Thyroid gland (tissue), 4 donors: ENCODE measurements around the gene CPNE4. TPM values are rescaled to one million over a fixed set of nuclear protein-coding genes. Genes with fewer than 3 reads are reported as not detected.
"Not testable (repeated sequence)": the region's sequence is repeated elsewhere in the genome, so short reads cannot be mapped to it uniquely, and the experiment has no call there.

Source experiments
- DNase-seq, 2 donors: peaks; one replicate each; pipeline ENCODE4 v3.0.0-alpha.2; 2019
- H3K27ac ChIP-seq, 3 donors: fragments of 200-600 bp; sonication (generic); 1 replicate in 2 of 3; 2 replicates in 1 of 3; pipeline ENCODE4 v1.5.1; 2016 to 2019; ENCODE audit warnings: mild to moderate bottlenecking in 1 of 3, moderate library complexity in 1 of 3
- H3K27me3 ChIP-seq: fragments of 200-600 bp; sonication (generic); one replicate; pipeline ENCODE4 v1.5.1; 2019
- H3K36me3 ChIP-seq, 2 donors: fragments of 200-600 bp; sonication (generic); one replicate each; pipeline ENCODE4 v1.5.1; 2016 to 2019
- H3K4me1 ChIP-seq, 2 donors: fragments of 200-600 bp; sonication (generic); one replicate each; pipeline ENCODE4 v1.5.1; 2017 to 2019
- H3K4me3 ChIP-seq, 3 donors: fragments of 200-600 bp; sonication (generic); replicated peaks in 1 of 3; 1 replicate in 2 of 3; 2 replicates in 1 of 3; pipeline ENCODE4 v1.5.1; 2016; ENCODE audit warnings: mild to moderate bottlenecking in 1 of 3
- H3K9me3 ChIP-seq: fragments of 200-600 bp; sonication (generic); one replicate; pipeline ENCODE4 v1.5.1; 2017
- CTCF ChIP-seq, 6 experiments: fragments of 200-600 bp in 3 of 6; fragments of 450-650 bp in 3 of 6; sonication (generic) in 3 of 6; IDR thresholded peaks; one replicate each; pipeline ENCODE4 v1.5.1; 2016 to 2019; ENCODE audit warnings: antibody characterized with exemption in 6 of 6, mild to moderate bottlenecking in 2 of 6, inconsistent platforms in 1 of 6, moderate library complexity in 1 of 6
- POLR2A ChIP-seq, 2 donors: fragments of 450-650 bp; IDR thresholded peaks; one replicate each; pipeline ENCODE4 v1.6.1; 2017; ENCODE audit warnings: antibody characterized with exemption in 2 of 2, mild to moderate bottlenecking in 2 of 2, moderate library complexity in 1 of 2
- WGBS, 2 donors: methylation state at CpG; one replicate each; pipeline ENCODE4 v1.1.5; 2017; 5-methylcytosine and 5-hydroxymethylcytosine counted together
- intact Hi-C: fragments of 100-400 bp; cut with DNase I; formaldehyde crosslinking; loops from one replicate; pipeline ENCODE4 v1.15.1; 2023
- total RNA-seq, 4 donors: library from RNA; depleted of rRNA; stranded (reverse); fragments of >200 nt; gene quantifications; one replicate each; pipeline ENCODE4 v1.2.3, GENCODE V29; 2016

Gene CPNE4
- total RNA-seq, 4 donors from 2014 or later, result not detected

- intact Hi-C loops, result loop anchor here (10.0 kb wide), 2 partner anchors 118 to 268 kb away; partner anchors contain the start of gene NUDT16
- H3K27me3 ChIP-seq, result no peaks in the 10 kb centered on the region
- H3K9me3 ChIP-seq, result no peaks in the 10 kb centered on the region
- 3 to 5% methylated on average over 33 to 39 of the region's 47 CpGs for WGBS, 2 donors
- peak; percentile 83 to 85 for DNase-seq
- H3K4me1 ChIP-seq, result peaks cover 15% of the 10 kb centered on the region in 2 donors
- peak within 1 kb of the TSS in 2 of 3 donors; percentile 62 to 66 for H3K27ac ChIP-seq
- H3K4me3 ChIP-seq, result peak within 1 kb of the TSS; percentile 33 to 90 (median 68)
- no peak for TF ChIP-seq CTCF (IDR thresholded peaks at IDR 0.05)
- TF ChIP-seq POLR2A (IDR thresholded peaks at IDR 0.05), result peak in 1 of 2 donors; percentile 55
- H3K36me3 ChIP-seq, result peaks cover 5 to 9% of the 10 kb centered on the region in 2 donors
Measured at GRCh38 chr3:131502530-131503319, 532.1 kb downstream of the CPNE4 start, which contains the start of gene MRPL3. Gene MRPL3 (minus strand): TSS chr3:131502971. CDS start chr3:131502821, 150 bp downstream.

- Histone ChIP-seq H3K36me3 (peaks cover 12% of the 10 kb centered on the region in 2 donors), H3K9me3 (no peaks in the 10 kb centered on the region), H3K4me3 (peak overlapping the region; percentile 33 to 90 (median 68)), H3K27ac (peak overlapping the region in 1 of 3 donors; percentile 62), H3K4me1 (peaks cover 15% of the 10 kb centered on the region in 2 donors), H3K27me3 (no peaks in the 10 kb centered on the region)
- no peak for DNase-seq
- intact Hi-C loops, result loop anchor here (10.0 kb wide), 2 partner anchors 117 to 267 kb away; partner anchors contain the start of gene NUDT16
- TF ChIP-seq POLR2A (IDR thresholded peaks at IDR 0.05) (no peak), CTCF (IDR thresholded peaks at IDR 0.05) (no peak)
- WGBS, 2 donors, result 50 to 58% methylated on average over 2 of the region's 2 CpGs
Measured at GRCh38 chr3:131501949-131502348, 532.9 kb downstream of the CPNE4 start.

GRCh38 chr3:131494706-131495105, 540.1 kb downstream of the CPNE4 start:
- H3K9me3 ChIP-seq, result no peaks in the 10 kb centered on the region
- H3K27me3 ChIP-seq, result no peaks in the 10 kb centered on the region
- H3K27ac ChIP-seq, result no peak overlapping the region
- TF ChIP-seq CTCF (IDR thresholded peaks at IDR 0.05) (no peak), POLR2A (IDR thresholded peaks at IDR 0.05) (no peak)
- DNase-seq, result no peak
- peaks cover 14 to 15% of the 10 kb centered on the region in 2 donors for H3K36me3 ChIP-seq
- H3K4me3 ChIP-seq, result no peak overlapping the region
- 50 to 55% methylated on average over 1 of the region's 1 CpG for WGBS, 2 donors
- H3K4me1 ChIP-seq, result peaks cover 0 to 4% of the 10 kb centered on the region in 2 donors
- intact Hi-C loops, result no loop called here

DNA sequence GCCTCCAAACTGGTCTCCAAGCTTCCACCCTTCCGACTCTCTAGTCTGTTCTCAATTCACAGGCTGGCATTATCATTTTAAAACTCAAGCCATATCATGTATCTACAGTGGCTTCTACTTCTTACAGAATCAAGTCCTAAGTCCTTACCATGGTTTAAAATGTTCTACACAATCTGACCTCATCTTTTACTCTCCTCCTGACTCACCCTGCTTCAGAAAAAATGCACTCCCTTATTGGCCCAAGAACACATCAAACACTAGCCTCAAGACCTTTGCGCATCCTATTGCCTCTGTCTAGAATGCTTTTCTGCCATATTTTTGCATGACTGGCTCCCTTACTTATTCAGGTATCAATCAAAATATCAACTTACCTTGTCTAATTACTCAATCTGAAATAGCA, 543.0 kb downstream of the CPNE4 start:
- DNase-seq, result no peak
- Histone ChIP-seq H3K36me3 (peaks cover 5 to 10% of the 10 kb centered on the region in 2 donors), H3K9me3 (no peaks in the 10 kb centered on the region)

GRCh38 chr3:131491084-131491483, 543.7 kb downstream of the CPNE4 start:
- intact Hi-C loops, result no loop called here
- H3K4me1 ChIP-seq, result peaks cover 0 to 4% of the 10 kb centered on the region in 2 donors
- H3K9me3 ChIP-seq, result no peaks in the 10 kb centered on the region
- no peak for DNase-seq
- H3K27ac ChIP-seq, result peak overlapping the region in 1 of 3 donors; percentile 4
- no peak for TF ChIP-seq POLR2A (IDR thresholded peaks at IDR 0.05)
- H3K27me3 ChIP-seq, result no peaks in the 10 kb centered on the region
- H3K4me3 ChIP-seq, result no peak overlapping the region
- peaks cover 5 to 8% of the 10 kb centered on the region in 2 donors for H3K36me3 ChIP-seq
- 92 to 95% methylated on average over 2 of the region's 2 CpGs for WGBS, 2 donors

More for the DNA sequence above, 543.0 kb downstream of the CPNE4 start:
- Histone ChIP-seq H3K27ac (no peak overlapping the region), H3K4me3 (no peak overlapping the region), H3K27me3 (no peaks in the 10 kb centered on the region), H3K4me1 (peaks cover 0 to 4% of the 10 kb centered on the region in 2 donors)
- WGBS, 2 donors, result 95 to 99% methylated on average over 2 of the region's 2 CpGs
- TF ChIP-seq POLR2A (IDR thresholded peaks at IDR 0.05), result no peak
- intact Hi-C loops, result no loop called here

GRCh38 chr3:131486545-131486944, 548.3 kb downstream of the CPNE4 start:
- H3K4me3 ChIP-seq, H3K27ac ChIP-seq, H3K27me3 ChIP-seq, DNase-seq, intact Hi-C loops, H3K9me3 ChIP-seq, H3K4me1 ChIP-seq: not testable (repeated sequence)
- H3K36me3 ChIP-seq, result peaks cover 8 to 12% of the 10 kb centered on the region in 2 donors
- 90 to 93% methylated on average over 3 of the region's 3 CpGs for whole genome bisulfite sequencing, 2 donors
